GM23248 (cell line): Measurements from ENCODE around the gene ANGEL2. TPM values are rescaled to one million over a fixed set of nuclear protein-coding genes. Genes with fewer than 3 reads are reported as not detected.
A peak's percentile ranks its signal among the peaks of the same experiment; 100 is the strongest.

Source experiments
- DNase-seq: peaks from one replicate; pipeline ENCODE4 v3.0.0-alpha.2; 2015
- H2AFZ ChIP-seq: fragments of 200-600 bp; sonication (generic); 2 replicates; pipeline ENCODE4 v1.6.1; 2016; ENCODE audit warnings: antibody characterized with exemption
- H3F3A ChIP-seq: fragments of 200-600 bp; sonication (generic); 2 replicates; pipeline ENCODE4 v1.6.1; 2016; ENCODE audit warnings: mild to moderate bottlenecking, antibody characterized with exemption, mixed run types; ENCODE audit not compliant: insufficient read depth
- H3K27ac ChIP-seq: fragments of 200-600 bp; sonication (generic); 2 replicates; pipeline ENCODE4 v1.5.1; 2016; ENCODE audit warnings: mild to moderate bottlenecking
- H3K27me3 ChIP-seq: fragments of 200-600 bp; sonication (generic); replicated peaks from 2 replicates; pipeline ENCODE4 v1.6.1; 2016; ENCODE audit warnings: mild to moderate bottlenecking; ENCODE audit not compliant: insufficient read depth
- H3K36me3 ChIP-seq: fragments of 200-600 bp; sonication (generic); 2 replicates; pipeline ENCODE4 v1.6.1; 2016; ENCODE audit warnings: low read depth, mild to moderate bottlenecking
- H3K4me1 ChIP-seq: fragments of 200-600 bp; sonication (generic); 2 replicates; pipeline ENCODE4 v1.6.1; 2016; ENCODE audit warnings: mild to moderate bottlenecking; ENCODE audit not compliant: insufficient read depth
- H3K4me2 ChIP-seq: fragments of 200-600 bp; sonication (generic); one replicate; pipeline ENCODE4 v1.6.1; 2016; ENCODE audit warnings: mild to moderate bottlenecking; ENCODE audit not compliant: unreplicated experiment
- H3K4me3 ChIP-seq: fragments of 200-600 bp; sonication (generic); 2 replicates; pipeline ENCODE4 v1.5.1; 2016; ENCODE audit warnings: mild to moderate bottlenecking
- H3K79me2 ChIP-seq: fragments of 200-600 bp; sonication (generic); 2 replicates; pipeline ENCODE4 v1.6.1; 2016; ENCODE audit warnings: mild to moderate bottlenecking; ENCODE audit not compliant: insufficient read depth
- H3K9ac ChIP-seq: fragments of 200-600 bp; sonication (generic); 2 replicates; pipeline ENCODE4 v1.6.1; 2016; ENCODE audit warnings: mild to moderate bottlenecking
- H3K9me2 ChIP-seq: fragments of 200-600 bp; sonication (generic); 2 replicates; pipeline ENCODE4 v1.6.1; 2016; ENCODE audit warnings: mixed run types, mild to moderate bottlenecking, moderate library complexity; ENCODE audit not compliant: insufficient read depth
- H3K9me3 ChIP-seq: fragments of 200-600 bp; sonication (generic); one replicate; pipeline ENCODE4 v1.6.1; 2017; ENCODE audit warnings: low read depth
- H4K20me1 ChIP-seq: fragments of 200-600 bp; sonication (generic); 2 replicates; pipeline ENCODE4 v1.6.0; 2016; ENCODE audit not compliant: insufficient read depth
- EZH2 ChIP-seq: fragments of 200-600 bp; sonication (generic); IDR thresholded peaks from 2 replicates; pipeline ENCODE4 v1.6.1; 2018; ENCODE audit warnings: antibody characterized with exemption, mild to moderate bottlenecking; ENCODE audit not compliant: insufficient read depth, poor library complexity, severe bottlenecking
- EZH2phosphoT487 ChIP-seq: fragments of 200-600 bp; sonication (generic); IDR thresholded peaks from 2 replicates; pipeline ENCODE4 v1.6.1; 2018; ENCODE audit warnings: antibody characterized with exemption, moderate library complexity, mild to moderate bottlenecking, low read depth; ENCODE audit not compliant: insufficient read depth
- WGBS, 2 experiments: methylation state at CpG; one replicate each; pipeline ENCODE4 v1.1.6; 2015 to 2017; ENCODE audit warnings: low lambda C conversion rate in 2 of 2, low coverage in 1 of 2; ENCODE audit errors: missing lambda C conversion rate in 2 of 2; 5-methylcytosine and 5-hydroxymethylcytosine counted together
- in situ Hi-C: fragments of 300-500 bp; cut with MboI; formaldehyde crosslinking; loops from 2 replicates; pipeline ENCODE4 v1.15.0; 2020
- polyA plus RNA-seq: library from polyadenylated mRNA; unstranded; fragments of >200 nt; fragmentation: Nextera tagmentation; extraction: Ambion mirVana; gene quantifications from 2 replicates; pipeline ENCODE4 v1.2.1, GENCODE V29; 2016
- total RNA-seq: library from RNA; depleted of rRNA; stranded (reverse); fragments of >200 nt; shearing (Covaris generic); gene quantifications from 2 replicates; pipeline ENCODE4 v1.2.3, GENCODE V29; 2014

ANGEL2 gene
- total and polyA plus RNA-seq, 2 experiments from 2014 or later, result 19.7 to 28.5 TPM

DNA sequence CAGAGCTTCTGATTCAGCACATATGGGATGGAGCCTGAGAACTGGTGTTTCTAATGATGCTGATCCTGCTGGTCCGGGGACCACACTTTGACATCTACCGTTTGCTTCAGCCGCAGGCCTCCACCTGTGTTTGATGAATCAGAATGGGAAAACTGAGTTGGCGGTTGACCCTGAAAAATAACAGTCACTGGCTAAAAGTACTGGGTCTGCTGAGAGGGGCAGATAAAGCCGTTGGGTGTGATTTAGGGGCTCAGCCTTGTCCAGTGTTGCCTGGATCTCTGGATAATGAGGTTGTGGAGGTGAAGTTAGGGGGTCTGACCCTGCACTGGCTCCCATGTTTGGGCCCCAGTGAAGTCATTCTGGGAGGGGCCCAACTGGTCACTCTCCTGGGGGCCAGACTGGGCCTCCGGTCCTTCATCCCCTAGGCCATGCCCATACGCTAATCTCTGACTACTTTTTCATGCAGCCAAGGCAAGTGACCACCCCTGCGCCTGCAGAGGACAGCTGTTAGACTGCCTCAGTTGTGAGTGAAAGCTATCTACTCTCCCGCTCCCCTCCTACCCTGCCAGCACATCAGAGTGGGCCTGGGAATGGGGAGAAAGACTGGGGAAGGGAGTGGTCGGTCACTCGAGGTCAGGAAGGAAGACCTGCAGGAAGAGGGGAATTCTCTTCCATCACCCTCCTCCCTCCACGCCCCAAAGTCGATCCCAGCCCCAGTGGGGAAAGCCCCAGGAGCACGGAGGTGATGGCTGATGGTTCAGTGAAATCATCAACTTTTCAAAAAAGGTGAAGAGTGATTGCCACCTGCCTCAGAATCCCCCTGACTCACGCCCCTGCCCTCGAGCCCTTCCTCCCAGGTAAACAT is 37.7 kb downstream of the ANGEL2 start:
- Histone ChIP-seq H3K9ac (no peak overlapping the region), H3K4me2 (no peak overlapping the region), H3K9me3 (no peaks in the 10 kb centered on the region), H3K79me2 (no peaks in the 10 kb centered on the region), H3K9me2 (no peaks in the 10 kb centered on the region), H3K36me3 (no peaks in the 10 kb centered on the region), H4K20me1 (no peaks in the 10 kb centered on the region), H3F3A (no peaks in the 10 kb centered on the region), H3K4me3 (no peak overlapping the region), H2AFZ (no peak overlapping the region), H3K27me3 (peaks cover 7% of the 10 kb centered on the region), H3K4me1 (no peaks in the 10 kb centered on the region), H3K27ac (no peak overlapping the region)
- in situ Hi-C loops, result loop anchor here (25.0 kb wide), 3 partner anchors 316 to 891 kb away; no protein-coding TSS in a partner anchor
- WGBS, 2 experiments, result 70 to 76% methylated on average over 15 to 16 of the region's 16 CpGs
- TF ChIP-seq EZH2 (no peak), EZH2phosphoT487 (no peak)
- DNase-seq, result no peak

GRCh38 chr1:212976586-212976985 is 39.1 kb downstream of the ANGEL2 start:
- no peak for DNase-seq
- Histone ChIP-seq H3K4me1 (no peaks in the 10 kb centered on the region), H3K4me2 (no peak overlapping the region), H3K27ac (no peak overlapping the region), H3K9me3 (no peaks in the 10 kb centered on the region), H3K9me2 (no peaks in the 10 kb centered on the region), H3K36me3 (no peaks in the 10 kb centered on the region), H3K9ac (no peak overlapping the region), H3K79me2 (no peaks in the 10 kb centered on the region), H3F3A (no peaks in the 10 kb centered on the region), H3K27me3 (peaks cover 20% of the 10 kb centered on the region), H3K4me3 (no peak overlapping the region), H2AFZ (no peak overlapping the region), H4K20me1 (no peaks in the 10 kb centered on the region)
- in situ Hi-C loops, result loop anchor here (25.0 kb wide), 3 partner anchors 314 to 889 kb away; no protein-coding TSS in a partner anchor
- 74 to 78% methylated on average over 9 of the region's 9 CpGs for WGBS, 2 experiments
- TF ChIP-seq EZH2, result no peak
- TF ChIP-seq EZH2phosphoT487, result no peak

- no peak for TF ChIP-seq EZH2
- no peaks in the 10 kb centered on the region for H3K79me2 ChIP-seq
- H3K4me1 ChIP-seq, result no peaks in the 10 kb centered on the region
- H4K20me1 ChIP-seq, result no peaks in the 10 kb centered on the region
- no peak overlapping the region for H3K27ac ChIP-seq
- no peaks in the 10 kb centered on the region for H3F3A ChIP-seq
- no peaks in the 10 kb centered on the region for H3K9me2 ChIP-seq
- H3K4me3 ChIP-seq, result no peak overlapping the region
- peaks cover 23% of the 10 kb centered on the region for H3K27me3 ChIP-seq
- H3K4me2 ChIP-seq, result no peak overlapping the region
- peak; percentile 40 for DNase-seq
- no peak overlapping the region for H2AFZ ChIP-seq
- in situ Hi-C loops, result loop anchor here (25.0 kb wide), 3 partner anchors 313 to 888 kb away; no protein-coding TSS in a partner anchor
- H3K9me3 ChIP-seq, result no peaks in the 10 kb centered on the region
- H3K9ac ChIP-seq, result no peak overlapping the region
- H3K36me3 ChIP-seq, result no peaks in the 10 kb centered on the region
- 77 to 78% methylated on average over 10 of the region's 10 CpGs for WGBS, 2 experiments
Measured at GRCh38 chr1:212975111-212975918, 40.4 kb downstream of the ANGEL2 start.

DNA sequence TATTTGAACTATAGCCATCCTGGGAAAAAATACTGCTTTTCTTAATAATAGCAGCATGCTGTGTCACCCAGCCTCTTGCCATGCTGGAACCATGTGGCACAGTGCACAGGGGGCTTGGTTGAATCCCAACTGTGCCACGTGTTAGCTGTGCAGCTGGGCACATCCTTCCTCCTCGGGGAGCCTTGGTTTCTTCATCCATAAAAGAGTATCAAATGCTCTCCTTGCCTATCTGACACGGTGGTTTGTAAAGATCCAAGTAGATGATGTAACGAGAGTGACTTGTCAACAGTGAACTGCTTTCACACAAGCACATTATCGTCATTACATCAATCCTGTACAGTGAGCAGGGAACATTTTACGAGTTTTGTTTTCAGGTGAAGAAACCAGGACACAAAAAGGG is 41.0 kb downstream of the ANGEL2 start:
- H4K20me1 ChIP-seq, result no peaks in the 10 kb centered on the region
- H3K9me3 ChIP-seq, result no peaks in the 10 kb centered on the region
- no peaks in the 10 kb centered on the region for H3K9me2 ChIP-seq
- 48 to 49% methylated on average over 6 of the region's 6 CpGs for WGBS, 2 experiments
- no peak for DNase-seq
- no peaks in the 10 kb centered on the region for H3K4me1 ChIP-seq
- H2AFZ ChIP-seq, result no peak overlapping the region
- no peak overlapping the region for H3K27ac ChIP-seq
- H3K36me3 ChIP-seq, result no peaks in the 10 kb centered on the region
- no peaks in the 10 kb centered on the region for H3K79me2 ChIP-seq
- no peak overlapping the region for H3K4me2 ChIP-seq
- H3F3A ChIP-seq, result no peaks in the 10 kb centered on the region
- H3K4me3 ChIP-seq, result no peak overlapping the region
- in situ Hi-C loops, result loop anchor here (25.0 kb wide), 3 partner anchors 312 to 887 kb away; no protein-coding TSS in a partner anchor
- H3K27me3 ChIP-seq, result peaks cover 23% of the 10 kb centered on the region
- TF ChIP-seq EZH2phosphoT487, result no peak
- TF ChIP-seq EZH2, result no peak
- H3K9ac ChIP-seq, result no peak overlapping the region
